ENCODE results near the gene ERFL. TPM values are rescaled to one million over a fixed set of nuclear protein-coding genes. Genes with fewer than 3 reads are reported as not detected.

The ERFL gene
- 0.21 to 0.37 TPM (median 0.30 TPM) in 5 replicates for total RNA-seq (2022; extraction: Qiagen RNA extraction)

DNA sequence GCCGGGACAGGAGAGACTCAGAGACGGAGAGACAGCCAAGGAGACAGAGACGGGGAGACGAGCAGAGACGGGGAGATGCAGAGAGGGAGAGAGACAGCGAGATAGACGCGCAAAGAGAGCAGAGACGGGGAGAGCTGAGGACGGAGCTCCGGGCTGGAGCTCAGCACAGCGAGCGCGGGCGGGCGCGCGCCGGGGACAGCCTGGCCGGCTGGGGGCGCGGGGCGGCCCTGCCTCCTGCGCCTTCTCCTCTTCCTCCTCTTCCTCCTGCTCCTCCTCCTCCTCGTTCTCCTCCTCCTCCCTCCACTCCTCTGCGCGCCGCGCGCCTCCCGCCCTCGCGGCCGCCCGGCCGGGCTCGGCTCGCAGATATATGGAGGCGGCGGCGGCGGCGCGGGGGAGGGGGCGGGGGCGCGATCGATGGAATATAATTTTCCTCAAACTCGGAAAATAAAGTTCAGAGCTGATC, at the start of gene ERFL:
TSS of gene ERFL (minus strand) at position 229 of the 463 bp plus-strand sequence. CDS start 15,530 bp downstream, outside the sequence.

GRCh38 chr19:41959056-41960053, 31.1 kb upstream of the ERFL start, which contains the start of gene RABAC1:
Gene RABAC1 (minus strand): TSS chr19:41959321. CDS start chr19:41959292, 29 bp downstream.

GRCh38 chr19:41882568-41883462, 45.4 kb downstream of the ERFL start, which contains the start of gene ARHGEF1:
Gene ARHGEF1 (plus strand): TSS chr19:41883184. CDS start chr19:41888083, 4,899 bp downstream.

DNA sequence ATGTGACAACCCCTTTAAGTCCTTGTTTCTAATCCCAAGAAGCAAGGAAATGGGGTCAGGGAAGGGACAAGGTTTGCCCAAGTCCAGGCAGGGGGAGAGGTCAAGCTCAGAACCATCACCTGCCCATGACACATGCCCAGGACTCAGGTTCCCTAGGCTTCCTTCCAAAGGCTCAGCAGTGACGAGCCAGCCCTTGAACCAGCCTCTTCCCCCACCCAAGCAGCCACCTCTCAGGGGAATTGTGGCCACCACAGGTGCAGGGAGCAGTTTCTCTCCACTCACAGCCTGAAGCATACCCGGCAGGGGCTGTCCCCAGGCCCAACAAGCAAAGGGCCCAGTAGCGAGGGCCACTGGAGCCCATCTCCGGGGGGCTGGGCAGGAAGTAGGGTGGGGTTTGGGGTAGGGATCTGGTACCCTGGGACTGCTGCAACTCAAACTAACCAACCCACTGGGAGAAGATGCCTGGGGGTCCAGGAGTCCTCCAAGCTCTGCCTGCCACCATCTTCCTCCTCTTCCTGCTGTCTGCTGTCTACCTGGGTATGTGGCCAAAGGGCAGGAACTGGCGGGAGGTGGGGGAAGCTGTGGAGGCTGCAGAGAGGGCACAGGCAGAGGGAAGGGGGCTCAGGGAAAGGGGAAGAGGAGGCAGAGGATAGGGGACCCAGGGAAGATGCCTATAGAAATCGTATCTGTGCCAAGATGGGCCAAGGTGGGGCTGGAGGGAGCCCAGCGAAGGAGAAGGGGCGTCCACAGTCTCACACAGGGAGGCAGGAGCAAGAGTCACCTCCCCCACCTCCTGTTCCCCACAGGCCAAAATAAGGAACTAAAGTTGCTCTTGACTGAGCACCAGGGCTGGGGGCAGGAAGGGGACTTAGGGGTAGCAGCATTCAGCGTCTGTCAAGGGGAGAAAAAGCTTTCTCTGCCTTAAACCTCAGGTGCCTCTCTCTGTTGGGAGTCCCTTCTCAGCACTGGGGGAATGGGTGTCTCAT, 51.1 kb downstream of the ERFL start, which contains the start of gene CD79A:
TSS of gene CD79A (plus strand) at position 433 of the 986 bp plus-strand sequence. CDS start at position 459, 26 bp downstream.

DNA sequence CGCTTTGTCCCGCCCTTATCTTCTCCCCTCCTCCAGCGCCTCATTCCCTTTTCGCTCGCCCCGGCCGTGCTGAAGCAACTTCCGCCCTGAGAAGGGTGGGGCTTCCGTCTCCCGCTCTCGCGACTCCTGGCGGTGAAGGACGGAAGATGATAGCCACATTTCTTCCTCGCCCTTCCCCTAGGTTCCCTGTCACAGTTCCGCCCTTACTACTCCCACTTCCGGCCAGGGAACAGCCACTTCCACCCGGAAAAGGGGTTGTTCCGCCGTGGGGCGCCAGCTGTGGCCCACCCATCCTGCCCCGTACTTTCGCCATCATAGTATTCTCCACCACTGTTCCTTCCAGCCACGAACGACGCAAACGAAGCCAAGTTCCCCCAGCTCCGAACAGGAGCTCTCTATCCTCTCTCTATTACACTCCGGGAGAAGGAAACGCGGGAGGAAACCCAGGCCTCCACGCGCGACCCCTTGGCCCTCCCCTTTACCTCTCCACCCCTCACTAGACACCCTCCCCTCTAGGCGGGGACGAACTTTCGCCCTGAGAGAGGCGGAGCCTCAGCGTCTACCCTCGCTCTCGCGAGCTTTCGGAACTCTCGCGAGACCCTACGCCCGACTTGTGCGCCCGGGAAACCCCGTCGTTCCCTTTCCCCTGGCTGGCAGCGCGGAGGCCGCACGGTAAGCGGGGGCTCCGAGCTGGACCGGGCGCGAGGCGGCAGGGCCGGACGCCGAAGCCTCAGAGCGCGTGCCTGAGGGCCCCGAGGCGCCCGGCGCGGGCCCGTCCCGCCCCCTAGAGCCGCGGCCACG, 68.4 kb downstream of the ERFL start, which contains the start of gene RPS19:
TSS of gene RPS19 (plus strand) at position 638 of the 801 bp plus-strand sequence. CDS start 520 bp downstream, outside the sequence.

Other genes starting within 250 kb of the ERFL start
- 0.04 to 0.12 TPM (median 0.09 TPM) in 4 of 5 replicates, not detected in the other for gene CEACAM7, start 240.2 kb downstream of the ERFL start, total RNA-seq (2022; extraction: Qiagen RNA extraction)
- 1.5 to 1.9 TPM (median 1.6 TPM) in 5 replicates for gene CEACAM5, start 219.8 kb downstream of the ERFL start, total RNA-seq (2022; extraction: Qiagen RNA extraction)
- 14.6 to 24.6 TPM (median 18.9 TPM) in 5 replicates for gene CEACAM6, start 172.9 kb downstream of the ERFL start, total RNA-seq (2022; extraction: Qiagen RNA extraction)
- gene CEACAM3, start 131.9 kb downstream of the ERFL start, total RNA-seq (2022; extraction: Qiagen RNA extraction): not detected in 5 replicates
- gene LYPD4, start 83.8 kb downstream of the ERFL start, total RNA-seq (2022; extraction: Qiagen RNA extraction): not detected in 5 replicates
- not detected in 5 replicates for gene DMRTC2, start 83.4 kb downstream of the ERFL start, total RNA-seq (2022; extraction: Qiagen RNA extraction)
- gene RPS19, start 68.2 kb downstream of the ERFL start, total RNA-seq (2022; extraction: Qiagen RNA extraction): 7,258 to 11,211 TPM (median 7,692 TPM) in 5 replicates
- 0.92 to 1.2 TPM (median 1.0 TPM) in 5 replicates for gene CD79A, start 51.2 kb downstream of the ERFL start, total RNA-seq (2022; extraction: Qiagen RNA extraction)
- 73.8 to 121 TPM (median 110 TPM) in 5 replicates for gene ARHGEF1, start 45.3 kb downstream of the ERFL start, total RNA-seq (2022; extraction: Qiagen RNA extraction)
- 176 to 234 TPM (median 210 TPM) in 5 replicates for gene RABAC1, start 30.9 kb upstream of the ERFL start, total RNA-seq (2022; extraction: Qiagen RNA extraction)
- gene ATP1A3, start 65.8 kb upstream of the ERFL start, total RNA-seq (2022; extraction: Qiagen RNA extraction): 2.9 to 5.9 TPM (median 4.7 TPM) in 5 replicates
- gene GRIK5, start 141.8 kb upstream of the ERFL start, total RNA-seq (2022; extraction: Qiagen RNA extraction): 0.21 to 0.85 TPM (median 0.43 TPM) in 5 replicates
- gene ZNF574, start 147.7 kb upstream of the ERFL start, total RNA-seq (2022; extraction: Qiagen RNA extraction): 27.5 to 39.1 TPM (median 36.6 TPM) in 5 replicates
- gene POU2F2, start 204.0 kb upstream of the ERFL start, total RNA-seq (2022; extraction: Qiagen RNA extraction): 0.32 to 0.80 TPM (median 0.58 TPM) in 5 replicates